Psoas muscle (tissue), 8 donors: ENCODE data around the gene AURKA. TPM values are rescaled to one million over a fixed set of nuclear protein-coding genes. Genes with fewer than 3 reads are reported as not detected.

Experiments used
- ATAC-seq, 4 donors: fragments of 200-7000 bp; cut with Tn5 transposase; one replicate each; pipeline ENCODE4 v1.9.1; 2020; ENCODE audit warnings: moderate library complexity in 3 of 4, mild to moderate bottlenecking in 2 of 4
- DNase-seq, 2 donors: peaks; one replicate each; pipeline ENCODE4 v3.0.0-alpha.2; 2020
- H3K27ac ChIP-seq: fragments of 200-600 bp; one replicate; pipeline ENCODE4 v1.8.0; 2022
- H3K27me3 ChIP-seq, 3 donors: fragments of 200-600 bp in 1 of 3; one replicate each; pipeline versions ENCODE4 v1.6.1 to v1.8.0; 2013 to 2022; ENCODE audit warnings: low read length in 2 of 3, mild to moderate bottlenecking in 2 of 3, moderate library complexity in 1 of 3; ENCODE audit not compliant: insufficient read depth in 3 of 3
- H3K36me3 ChIP-seq, 2 donors: fragments of 200-600 bp in 1 of 2; one replicate each; pipeline versions ENCODE4 v1.6.1 to v1.8.0; 2013 to 2022; ENCODE audit warnings: low read depth in 1 of 2, mild to moderate bottlenecking in 1 of 2, moderate library complexity in 1 of 2; ENCODE audit not compliant: insufficient read depth in 1 of 2
- H3K4me1 ChIP-seq: fragments of 200-600 bp; one replicate; pipeline ENCODE4 v1.8.0; 2022
- H3K4me3 ChIP-seq: fragments of 200-600 bp; one replicate; pipeline ENCODE4 v1.8.0; 2022; ENCODE audit warnings: mild to moderate bottlenecking
- H3K9me3 ChIP-seq: fragments of 200-600 bp; one replicate; pipeline ENCODE4 v1.8.0; 2022
- CTCF ChIP-seq: fragments of 200-600 bp; IDR thresholded peaks from one replicate; pipeline ENCODE4 v1.8.0; 2022; ENCODE audit warnings: antibody characterized with exemption
- WGBS, 3 donors: extraction: QIAGEN DNeasy Blood & Tissue Kit; methylation state at CpG; one replicate each; pipeline versions ENCODE4 v1.1.6 to v1.1.7; 2013; 5-methylcytosine and 5-hydroxymethylcytosine counted together
- intact Hi-C, 2 donors: fragments of 100-400 bp; cut with DNase I; formaldehyde crosslinking; loops; one replicate each; pipeline versions ENCODE4 v1.11.0 to v1.14.2; 2022
- polyA plus RNA-seq, 3 donors: library from polyadenylated mRNA; stranded (reverse); fragments of 200-250 nt; gene quantifications; one replicate each; pipeline ENCODE4 v1.2.3, GENCODE V29; 2013
- total RNA-seq, 4 donors: library from RNA; stranded (reverse); fragmentation: NEBNext Ultra II Directional in 2 of 4; extraction: Animal tissue kit (Norgen Biotek cat#: 25700) in 2 of 4; gene quantifications; one replicate each; pipeline versions ENCODE4 v1.2.1 to v1.2.4, GENCODE V29; 2021 to 2023
- donor health status: healthy with polysubstance abuse.
- donor health status: DM: no; HTN: no; CAD: no; lungs with moderate emphysema.
- donor health status: Bipolar disorder and iron deficiency.
- donor health status: healthy.
- donor health status: DM: yes; HTN: yes; CAD: no.
- donor health status: DM: no; HTN: no; CAD: no.
- donor health status: DM: no; HTN: no; CAD: no.
- donor health status: DM: yes; HTN: yes; CAD: no.

Gene AURKA
- total and polyA plus RNA-seq, 7 donors, result 2.9 to 20.3 (median 7.5) TPM

- 76 to 78% (median 77%) methylated on average over 11 of the region's 11 CpGs for WGBS, 3 donors
- no peak for TF ChIP-seq CTCF
- H3K9me3 ChIP-seq, result no peaks in the 10 kb centered on the region
- intact Hi-C loops, result no loop called here
- H3K27ac ChIP-seq, result no peak overlapping the region
- ATAC-seq, result no peak
- H3K27me3 ChIP-seq, result no peaks in the 10 kb centered on the region
- H3K4me3 ChIP-seq, result no peak overlapping the region
- no peak for DNase-seq
- H3K36me3 ChIP-seq, result no peaks in the 10 kb centered on the region
- H3K4me1 ChIP-seq, result no peaks in the 10 kb centered on the region
These were observed 29.1 kb upstream of the AURKA start for GRCh38 chr20:56420940-56421688.

GRCh38 chr20:56420028-56420427 is 28.0 kb upstream of the AURKA start:
- DNase-seq, result no peak
- TF ChIP-seq CTCF, result no peak

GRCh38 chr20:56418385-56418861 is 26.4 kb upstream of the AURKA start:
- TF ChIP-seq CTCF, result no peak
- Histone ChIP-seq H3K9me3 (no peaks in the 10 kb centered on the region), H3K4me3 (no peak overlapping the region), H3K36me3 (peaks cover 0 to 4% of the 10 kb centered on the region in 2 donors), H3K27me3 (no peaks in the 10 kb centered on the region), H3K27ac (peak overlapping the region; percentile 36), H3K4me1 (no peaks in the 10 kb centered on the region)
- DNase-seq (no peak), ATAC-seq (no peak)
- 56 to 69% (median 67%) methylated on average over 11 of the region's 11 CpGs for WGBS, 3 donors
- intact Hi-C loops, result no loop called here

More at GRCh38 chr20:56420028-56420427, 28.0 kb upstream of the AURKA start:
- intact Hi-C loops, result no loop called here
- Histone ChIP-seq H3K4me1 (no peaks in the 10 kb centered on the region), H3K4me3 (no peak overlapping the region), H3K36me3 (no peaks in the 10 kb centered on the region), H3K27ac (no peak overlapping the region), H3K27me3 (no peaks in the 10 kb centered on the region), H3K9me3 (no peaks in the 10 kb centered on the region)
- WGBS, 3 donors, result 89 to 93% (median 92%) methylated on average over 2 of the region's 2 CpGs
- no peak for ATAC-seq

DNA sequence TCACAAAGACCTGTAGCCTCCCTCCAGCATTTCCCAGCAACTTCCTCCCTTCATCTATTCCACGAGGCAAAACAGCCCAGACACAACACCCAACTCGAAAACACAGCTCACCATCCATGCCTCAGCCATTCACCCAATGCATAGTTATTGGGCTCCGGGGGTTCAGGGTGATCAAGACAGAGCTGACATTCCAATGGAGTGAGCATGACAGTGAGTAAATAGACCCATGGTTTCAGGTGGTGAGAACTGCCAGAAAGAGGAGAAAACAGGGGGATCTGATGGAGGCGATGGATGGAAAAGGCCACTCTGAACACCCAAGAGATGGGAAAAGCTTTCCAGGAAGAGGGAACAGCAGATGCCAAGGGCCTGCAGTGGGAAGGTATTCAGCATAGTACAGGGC is 25.9 kb upstream of the AURKA start:
- DNase-seq, result no peak
- Histone ChIP-seq H3K4me3 (no peak overlapping the region), H3K4me1 (no peaks in the 10 kb centered on the region), H3K9me3 (no peaks in the 10 kb centered on the region), H3K27me3 (no peaks in the 10 kb centered on the region), H3K27ac (no peak overlapping the region), H3K36me3 (peaks cover 0 to 4% of the 10 kb centered on the region in 2 donors)
- WGBS, 3 donors, result 83 to 90% (median 87%) methylated on average over 4 of the region's 4 CpGs
- intact Hi-C loops, result no loop called here
- no peak for ATAC-seq
- no peak for TF ChIP-seq CTCF
